Muscle of arm (tissue), 14 donors: ENCODE measurements around the gene GAL. TPM values are rescaled to one million over a fixed set of nuclear protein-coding genes. Genes with fewer than 3 reads are reported as not detected.
"Not testable (repeated sequence)": the region's sequence is repeated elsewhere in the genome, so short reads cannot be mapped to it uniquely, and the experiment has no call there.

Experiments
- DNase-seq: peaks from one replicate; pipeline ENCODE4 v3.0.0-alpha.2; 2013
- long read RNA-seq, 11 donors: transcript quantifications; one replicate each; lab custom pipeline, GENCODE V29; 2026
- polyA plus RNA-seq, 12 donors: library from polyadenylated mRNA; unstranded; fragments of 120-200 nt; gene quantifications; one replicate each; pipeline ENCODE4 v1.2.1, GENCODE V29; 2013; ENCODE audit not compliant: insufficient read length in 12 of 12

The GAL gene
- 10 to 100 TPM in 1 of 12 donors, under 1 TPM in 8, not detected in 3; 0.24 to 15.4 (median 0.48) TPM for polyA plus RNA-seq
- long read RNA-seq, donor 1, transcript GAL-201 (6 exons, 818 nt) = major isoform, 62 of 74 reads
- long read RNA-seq, donor 1, partial matches to known transcripts = 12 of 74 reads
- long read RNA-seq, donor 1, other reads (novel, unspliced or antisense) = 0 of 74 reads
- long read RNA-seq, donor 2 = 0 reads
- long read RNA-seq, donor 3 = 0 reads
- long read RNA-seq, donor 4 = 0 reads
- long read RNA-seq, donor 5 = 0 reads
- long read RNA-seq, donor 6, partial matches to known transcripts = 0 of 2 reads
- long read RNA-seq, donor 6, other reads (novel, unspliced or antisense) = 0 of 2 reads
- long read RNA-seq, donor 7 = 0 reads
- long read RNA-seq, donor 8 = 0 reads
- long read RNA-seq, donor 9, partial matches to known transcripts = 0 of 2 reads
- long read RNA-seq, donor 9, other reads (novel, unspliced or antisense) = 0 of 2 reads
- long read RNA-seq, donor 10 = 0 reads
- long read RNA-seq, donor 11, partial matches to known transcripts = 0 of 2 reads
- long read RNA-seq, donor 11, other reads (novel, unspliced or antisense) = 0 of 2 reads

- DNase-seq = no peak
Observed at GRCh38 chr11:68684385-68685356, at the start of gene GAL. TSS of gene GAL (plus strand) at chr11:68684544. CDS start at chr11:68684924, 380 bp downstream.

- DNase-seq = not testable (repeated sequence)
Observed at GRCh38 chr11:68634606-68635005, 49.7 kb upstream of the GAL start.

GRCh38 chr11:68635172-68635571, 49.2 kb upstream of the GAL start:
- not testable (repeated sequence) for DNase-seq

GRCh38 chr11:68635883-68636282, 48.5 kb upstream of the GAL start:
- not testable (repeated sequence) for DNase-seq

- DNase-seq = not testable (repeated sequence)
Observed at GRCh38 chr11:68639322-68639721, 45.0 kb upstream of the GAL start.

- DNase-seq = no peak
Observed at GRCh38 chr11:68641880-68642279, 42.5 kb upstream of the GAL start.

GRCh38 chr11:68643585-68643984, 40.8 kb upstream of the GAL start:
- DNase-seq = no peak

GRCh38 chr11:68646832-68647231, 37.5 kb upstream of the GAL start:
- no peak for DNase-seq

- no peak for DNase-seq
Observed at GRCh38 chr11:68649851-68650555, 34.3 kb upstream of the GAL start.

GRCh38 chr11:68650801-68651200, 33.5 kb upstream of the GAL start:
- DNase-seq = no peak

- DNase-seq = no peak
Observed at GRCh38 chr11:68651208-68651984, 32.9 kb upstream of the GAL start.

GRCh38 chr11:68651985-68652682, 32.2 kb upstream of the GAL start:
- no peak for DNase-seq

- no peak for DNase-seq
Observed at GRCh38 chr11:68652683-68653156, 31.6 kb upstream of the GAL start.

- DNase-seq = no peak
Observed at GRCh38 chr11:68653486-68654430, 30.6 kb upstream of the GAL start.

GRCh38 chr11:68654978-68655377, 29.4 kb upstream of the GAL start:
- no peak for DNase-seq

- DNase-seq = no peak
Observed at GRCh38 chr11:68655406-68655805, 28.9 kb upstream of the GAL start.

GRCh38 chr11:68655806-68656205, 28.5 kb upstream of the GAL start:
- no peak for DNase-seq

- DNase-seq = no peak
Observed at GRCh38 chr11:68657021-68657780, 27.1 kb upstream of the GAL start.
